Measurements from ENCODE around the gene NCBP1. TPM values are rescaled to one million over a fixed set of nuclear protein-coding genes. Genes with fewer than 3 reads are reported as not detected.

Gene NCBP1
- total and polyA plus RNA-seq, 7 donors = 7.1 to 22.1 (median 14.6) TPM

DNA sequence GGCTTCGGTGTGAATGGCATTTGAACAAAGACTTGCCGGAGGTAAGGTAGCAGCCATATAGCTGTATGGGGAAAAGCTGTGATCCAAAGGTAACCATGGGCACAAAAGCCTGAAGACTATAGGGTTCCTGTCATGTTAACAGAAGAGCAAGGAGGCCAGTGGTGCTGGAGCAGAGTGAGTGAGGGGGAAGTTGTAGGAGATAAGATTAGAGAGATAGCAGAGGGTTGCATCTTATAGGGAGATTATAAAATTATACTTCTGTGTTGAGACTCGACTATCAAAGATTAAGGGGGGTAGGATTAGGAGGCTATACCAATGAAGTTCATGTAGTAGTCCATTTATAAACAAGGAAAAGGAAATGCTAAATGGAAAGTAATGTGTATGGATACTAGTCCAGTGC lies 3.3 kb downstream of the NCBP1 start:
- Histone ChIP-seq H3K27ac (peak overlapping the region; percentile 33), H3K4me3 (peak overlapping the region; percentile 90), H3K36me3 (ENCODE audit: insufficient read depth in 1 of 2, low read depth in 1 of 2) (peaks cover 0 to 13% of the 10 kb centered on the region in 2 donors), H3K27me3 (ENCODE audit: insufficient read depth in 3 of 3, low read length in 2 of 3) (no peaks in the 10 kb centered on the region), H3K4me1 (peaks cover 62% of the 10 kb centered on the region), H3K9me3 (no peaks in the 10 kb centered on the region)
- DNase-seq (no peak), ATAC-seq (no peak)
- intact Hi-C loops (cut with DNase I) = no loop called here
- WGBS, 3 donors = 68 to 79% (median 76%) methylated on average over 3 of the region's 3 CpGs
- TF ChIP-seq CTCF (IDR thresholded peaks at IDR 0.05) = no peak

DNA sequence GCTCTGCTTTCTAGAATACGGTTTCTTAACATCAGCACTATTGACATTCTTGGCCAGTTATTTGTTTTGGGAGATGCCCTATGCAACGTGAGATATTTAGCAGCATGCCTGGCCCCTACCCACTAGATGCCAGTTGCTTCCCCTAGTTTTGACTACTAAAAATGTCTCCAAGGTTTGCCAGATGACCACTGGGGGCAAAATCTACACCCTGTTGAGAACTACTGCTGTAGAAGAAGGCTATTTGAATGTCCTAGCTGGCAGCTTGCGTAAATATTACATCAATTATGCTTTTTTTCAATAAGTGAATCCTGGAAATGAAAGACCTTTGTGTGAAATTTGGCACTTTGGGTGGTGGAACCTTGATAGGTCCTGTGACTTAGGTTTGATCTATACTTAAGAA lies 5.0 kb downstream of the NCBP1 start:
- H3K27ac ChIP-seq = peak overlapping the region; percentile 27
- ATAC-seq (no peak), DNase-seq (no peak)
- peaks cover 59% of the 10 kb centered on the region for H3K4me1 ChIP-seq
- no peak for TF ChIP-seq CTCF (IDR thresholded peaks at IDR 0.05)
- H3K27me3 ChIP-seq (ENCODE audit: insufficient read depth in 3 of 3, low read length in 2 of 3) = no peaks in the 10 kb centered on the region
- intact Hi-C loops (cut with DNase I) = no loop called here
- no peaks in the 10 kb centered on the region for H3K9me3 ChIP-seq
- peaks cover 5 to 31% of the 10 kb centered on the region in 2 donors for H3K36me3 ChIP-seq (ENCODE audit: insufficient read depth in 1 of 2, low read depth in 1 of 2)
- WGBS, 3 donors = 44 to 51% (median 45%) methylated on average over 3 of the region's 3 CpGs
- H3K4me3 ChIP-seq = peak overlapping the region; percentile 20

GRCh38 chr9:97640325-97640724 lies 6.7 kb downstream of the NCBP1 start:
- intact Hi-C loops (cut with DNase I) = loop anchor here in 1 of 2 donors (5.0 kb wide), 1 partner anchor 42 kb away; no protein-coding TSS in a partner anchor
- ATAC-seq (no peak), DNase-seq (no peak)
- TF ChIP-seq CTCF (IDR thresholded peaks at IDR 0.05) = no peak
- 81 to 90% (median 88%) methylated on average over 2 of the region's 2 CpGs for whole genome bisulfite sequencing, 3 donors
- H3K27me3 ChIP-seq (ENCODE audit: insufficient read depth in 3 of 3, low read length in 2 of 3) = no peaks in the 10 kb centered on the region
- H3K36me3 ChIP-seq (ENCODE audit: insufficient read depth in 1 of 2, low read depth in 1 of 2) = peaks cover 10 to 48% of the 10 kb centered on the region in 2 donors
- H3K4me3 ChIP-seq = no peak overlapping the region
- no peaks in the 10 kb centered on the region for H3K9me3 ChIP-seq
- H3K27ac ChIP-seq = no peak overlapping the region
- H3K4me1 ChIP-seq = peaks cover 50% of the 10 kb centered on the region

GRCh38 chr9:97645720-97646119 lies 12.1 kb downstream of the NCBP1 start:
- H3K36me3 ChIP-seq (ENCODE audit: insufficient read depth in 1 of 2, low read depth in 1 of 2) = peaks cover 16 to 92% of the 10 kb centered on the region in 2 donors
- no peak for TF ChIP-seq CTCF (IDR thresholded peaks at IDR 0.05)
- H3K27ac ChIP-seq = no peak overlapping the region
- no peaks in the 10 kb centered on the region for H3K9me3 ChIP-seq
- peaks cover under 1% of the 10 kb centered on the region for H3K4me1 ChIP-seq
- intact Hi-C loops (cut with DNase I) = no loop called here
- H3K4me3 ChIP-seq = no peak overlapping the region
- no peaks in the 10 kb centered on the region for H3K27me3 ChIP-seq (ENCODE audit: insufficient read depth in 3 of 3, low read length in 2 of 3)
- no peak for DNase-seq
- ATAC-seq = no peak

GRCh38 chr9:97647996-97648395 lies 14.4 kb downstream of the NCBP1 start:
- WGBS, 3 donors = 93 to 96% (median 95%) methylated on average over 5 of the region's 5 CpGs
- intact Hi-C loops (cut with DNase I) = no loop called here
- no peak for ATAC-seq

More at GRCh38 chr9:97647996-97648395, 14.4 kb downstream of the NCBP1 start:
- Histone ChIP-seq H3K4me3 (no peak overlapping the region), H3K36me3 (ENCODE audit: insufficient read depth in 1 of 2, low read depth in 1 of 2) (peaks cover 16 to 83% of the 10 kb centered on the region in 2 donors), H3K4me1 (peaks cover 11% of the 10 kb centered on the region), H3K27me3 (ENCODE audit: insufficient read depth in 3 of 3, low read length in 2 of 3) (no peaks in the 10 kb centered on the region), H3K27ac (no peak overlapping the region), H3K9me3 (no peaks in the 10 kb centered on the region)
- no peak for TF ChIP-seq CTCF (IDR thresholded peaks at IDR 0.05)
- no peak for DNase-seq

Measured in psoas muscle (tissue), 8 donors.